ENCODE results near the gene GALM.

The GALM gene

DNA sequence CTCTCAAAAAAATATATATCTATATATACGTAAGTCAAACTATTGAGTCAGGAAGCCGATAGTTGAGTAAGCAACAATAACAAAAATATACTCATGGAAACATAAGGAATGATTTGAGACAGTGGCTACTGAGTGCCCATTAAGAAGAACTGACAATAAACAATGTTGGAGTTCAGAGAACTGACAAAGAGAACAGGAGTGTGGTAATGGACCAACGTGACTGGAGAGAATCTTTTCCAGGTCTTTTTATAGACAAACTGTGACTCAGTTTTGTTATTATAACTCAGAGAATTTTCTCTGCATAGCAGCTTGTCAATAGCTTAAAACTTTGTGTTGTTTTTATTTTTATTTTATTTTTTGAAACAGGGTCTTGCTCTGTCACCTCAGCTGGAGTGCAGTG, 4.6 kb upstream of the GALM start:
- ChIA-PET POLR2A (ENCODE audit: low non-redundant PET) (no interaction called here), CTCF (interaction anchor here (0.6 kb wide), 1 partner anchor 154 kb away, joined by 3 read pairs; no protein-coding TSS in a partner anchor)
- DNase-seq (ENCODE audit: low spot score), result no peak
- no peak overlapping the region for H3K27ac ChIP-seq
- TF ChIP-seq, protein P1, sequence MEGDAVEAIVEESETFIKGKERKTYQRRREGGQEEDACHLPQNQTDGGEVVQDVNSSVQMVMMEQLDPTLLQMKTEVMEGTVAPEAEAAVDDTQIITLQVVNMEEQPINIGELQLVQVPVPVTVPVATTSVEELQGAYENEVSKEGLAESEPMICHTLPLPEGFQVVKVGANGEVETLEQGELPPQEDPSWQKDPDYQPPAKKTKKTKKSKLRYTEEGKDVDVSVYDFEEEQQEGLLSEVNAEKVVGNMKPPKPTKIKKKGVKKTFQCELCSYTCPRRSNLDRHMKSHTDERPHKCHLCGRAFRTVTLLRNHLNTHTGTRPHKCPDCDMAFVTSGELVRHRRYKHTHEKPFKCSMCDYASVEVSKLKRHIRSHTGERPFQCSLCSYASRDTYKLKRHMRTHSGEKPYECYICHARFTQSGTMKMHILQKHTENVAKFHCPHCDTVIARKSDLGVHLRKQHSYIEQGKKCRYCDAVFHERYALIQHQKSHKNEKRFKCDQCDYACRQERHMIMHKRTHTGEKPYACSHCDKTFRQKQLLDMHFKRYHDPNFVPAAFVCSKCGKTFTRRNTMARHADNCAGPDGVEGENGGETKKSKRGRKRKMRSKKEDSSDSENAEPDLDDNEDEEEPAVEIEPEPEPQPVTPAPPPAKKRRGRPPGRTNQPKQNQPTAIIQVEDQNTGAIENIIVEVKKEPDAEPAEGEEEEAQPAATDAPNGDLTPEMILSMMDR (conservative IDR thresholded peaks at IDR 0.05; ENCODE audit: low read depth), result no peak

DNA sequence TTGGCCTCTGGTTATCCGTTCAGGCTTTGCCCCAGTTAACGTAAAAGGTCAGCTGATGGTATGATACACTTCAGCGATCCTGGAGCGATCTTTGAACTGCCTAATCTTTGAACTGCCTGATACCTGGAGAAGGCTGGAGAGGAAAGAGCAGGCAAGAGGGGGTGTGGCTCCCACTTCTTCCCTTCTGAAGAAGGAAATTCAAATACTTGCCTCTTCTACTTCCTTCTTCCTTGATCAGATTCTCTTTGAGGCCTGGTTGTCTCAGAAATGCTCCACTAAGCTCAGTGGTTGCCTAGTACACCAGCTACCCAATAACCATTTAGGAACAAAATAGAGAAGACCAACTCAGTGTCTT, 619 bp downstream of the GALM start:
- no peak for DNase-seq (ENCODE audit: low spot score)
- no peak overlapping the region for H3K27ac ChIP-seq
- POLR2A ChIA-PET (ENCODE audit: low non-redundant PET), result no interaction called here
- CTCF ChIA-PET, result no interaction called here
- TF ChIP-seq, protein P1 (conservative IDR thresholded peaks at IDR 0.05; ENCODE audit: low read depth), result no peak

DNA sequence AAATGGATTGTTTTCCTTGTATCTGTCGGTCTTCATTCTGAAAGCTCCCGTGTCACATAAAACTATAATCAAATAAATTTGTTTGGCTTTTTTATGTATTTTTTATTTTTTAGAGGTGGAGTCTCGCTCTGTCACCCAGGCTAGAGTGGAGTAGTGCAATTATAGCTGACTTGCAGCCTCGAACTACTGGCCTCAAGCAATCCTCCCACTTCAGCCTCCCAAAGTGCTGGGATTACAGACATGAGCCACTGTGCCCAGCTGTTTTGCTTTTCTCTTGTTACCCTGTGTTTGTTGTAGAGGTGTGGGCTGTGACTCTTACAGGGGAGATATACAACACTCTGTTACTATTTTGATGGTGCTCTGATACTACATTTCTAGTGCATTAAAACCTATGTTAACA, 2.2 kb downstream of the GALM start:
- H3K27ac ChIP-seq, result no peak overlapping the region
- ChIA-PET POLR2A (ENCODE audit: low non-redundant PET) (no interaction called here), CTCF (interaction anchor here (0.6 to 0.7 kb wide), 2 partner anchors 14 to 17 kb away, joined by 3 to 5 read pairs; no protein-coding TSS in a partner anchor)
- TF ChIP-seq, protein P1 (conservative IDR thresholded peaks at IDR 0.05; ENCODE audit: low read depth), result no peak
- DNase-seq (ENCODE audit: low spot score), result no peak

DNA sequence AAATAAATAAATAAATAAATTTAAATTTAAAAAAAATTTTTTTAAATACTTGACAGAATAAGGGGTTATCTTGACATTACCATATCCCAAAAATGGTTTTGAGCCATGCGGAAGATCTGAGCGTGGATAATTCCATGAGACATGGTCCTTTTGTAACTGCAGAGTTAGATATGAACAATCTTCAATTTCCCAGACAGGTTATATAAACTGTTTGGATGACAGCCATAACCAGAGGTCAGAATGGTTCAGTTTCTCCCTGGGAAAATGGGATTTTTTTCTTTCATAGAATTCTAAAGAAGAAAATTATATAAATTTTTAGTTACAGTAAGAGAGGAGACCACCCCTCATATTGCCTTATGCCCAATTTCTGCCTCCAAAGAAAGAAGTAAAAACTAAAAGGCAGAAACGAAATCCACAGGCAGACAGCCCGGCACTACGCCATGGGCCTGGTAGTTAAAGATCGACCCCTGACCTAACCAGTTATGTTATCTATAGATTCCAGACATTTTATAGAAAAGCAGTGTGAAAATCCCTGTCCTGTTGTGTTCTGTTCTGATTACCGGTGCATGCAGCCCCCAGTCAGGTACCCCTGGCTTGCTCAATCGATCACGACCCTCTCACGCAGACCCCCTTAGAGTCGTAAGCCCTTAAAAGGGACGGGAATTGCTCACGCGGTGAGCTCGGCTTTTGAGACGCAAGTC, 3.0 kb downstream of the GALM start:
- ChIA-PET POLR2A (ENCODE audit: low non-redundant PET) (no interaction called here), CTCF (no interaction called here)
- no peak overlapping the region for H3K27ac ChIP-seq
- TF ChIP-seq, protein P1 (conservative IDR thresholded peaks at IDR 0.05; ENCODE audit: low read depth), result no peak
- DNase-seq (ENCODE audit: low spot score), result no peak

DNA sequence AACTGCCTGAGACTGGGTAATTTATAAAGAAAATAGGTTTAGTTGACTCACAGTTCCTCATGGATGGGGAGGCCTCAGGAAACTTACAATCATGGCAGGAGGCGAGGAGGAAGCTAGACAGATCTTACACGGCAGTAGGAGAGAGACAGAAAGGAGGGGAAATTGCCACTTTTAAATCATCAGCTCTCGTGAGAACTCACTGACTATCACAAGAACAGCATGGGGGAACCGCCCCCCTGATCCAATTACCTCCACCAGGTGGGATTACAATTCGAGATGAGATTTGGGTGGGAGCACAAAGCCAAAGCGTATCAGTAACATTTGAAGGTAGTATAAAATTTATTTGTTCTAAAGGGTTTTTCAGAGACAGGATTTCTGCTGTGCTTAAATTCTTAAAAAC, 5.4 kb downstream of the GALM start:
- TF ChIP-seq, protein P1 (conservative IDR thresholded peaks at IDR 0.05; ENCODE audit: low read depth), result no peak
- ChIA-PET CTCF (interaction anchor here (0.6 kb wide), 1 partner anchor 524 kb away, joined by 3 read pairs; no protein-coding TSS in a partner anchor), POLR2A (ENCODE audit: low non-redundant PET) (no interaction called here)
- DNase-seq (ENCODE audit: low spot score), result no peak
- H3K27ac ChIP-seq, result no peak overlapping the region

DNA sequence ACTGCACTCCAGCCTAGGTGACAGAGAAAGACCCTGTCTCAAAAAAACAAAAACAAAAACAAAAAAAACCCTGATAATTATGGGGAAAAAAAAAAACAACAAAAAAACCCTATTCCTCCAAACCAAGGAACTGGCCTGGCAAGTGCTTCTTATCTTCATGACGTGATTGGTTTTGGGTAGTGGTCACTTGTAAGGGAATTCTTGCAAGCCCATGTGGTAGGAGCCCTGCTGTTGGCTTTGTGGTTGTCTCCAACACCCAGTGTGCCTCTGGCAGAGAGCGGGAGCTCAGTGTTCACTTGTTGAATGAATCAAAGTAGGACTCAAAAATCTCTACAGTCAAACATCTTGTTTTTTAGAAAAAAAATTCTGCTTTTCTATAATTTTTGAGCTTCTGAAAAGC, 6.0 kb downstream of the GALM start:
- no peak overlapping the region for H3K27ac ChIP-seq
- TF ChIP-seq, protein P1 (conservative IDR thresholded peaks at IDR 0.05; ENCODE audit: low read depth), result no peak
- CTCF ChIA-PET, result no interaction called here
- DNase-seq (ENCODE audit: low spot score), result no peak
- POLR2A ChIA-PET (ENCODE audit: low non-redundant PET), result interaction anchor here (0.8 kb wide), 1 partner anchor 79 kb away, joined by 3 read pairs; the partner anchor contains the start of gene SRSF7
